Duodenal mucosa (tissue), 2 donors: ENCODE results near the gene DISP2.

Source experiments
- H3K27ac ChIP-seq: one replicate; pipeline ENCODE4 v1.7.0; 2013; ENCODE audit warnings: low read depth, low read length
- H3K27me3 ChIP-seq, 2 donors: one replicate each; pipeline ENCODE4 v1.7.0; 2013; ENCODE audit warnings: low read length in 2 of 2, control low read depth in 1 of 2; ENCODE audit not compliant: insufficient read depth in 2 of 2, control insufficient read depth in 1 of 2
- H3K36me3 ChIP-seq, 2 donors: one replicate each; pipeline ENCODE4 v1.7.0; 2013; ENCODE audit warnings: low read length in 2 of 2, control low read depth in 1 of 2; ENCODE audit not compliant: insufficient read depth in 2 of 2, control insufficient read depth in 1 of 2
- H3K4me1 ChIP-seq, 2 donors: one replicate each; pipeline ENCODE4 v1.7.0; 2013; ENCODE audit warnings: low read length in 2 of 2, control low read depth in 1 of 2; ENCODE audit not compliant: insufficient read depth in 2 of 2, control insufficient read depth in 1 of 2
- H3K4me3 ChIP-seq, 2 donors: one replicate each; pipeline ENCODE4 v1.7.0; 2013; ENCODE audit warnings: low read length in 2 of 2, low read depth in 1 of 2
- H3K9ac ChIP-seq, 2 donors: one replicate each; pipeline ENCODE4 v1.7.0; 2013; ENCODE audit warnings: low read length in 2 of 2, low read depth in 1 of 2
- H3K9me3 ChIP-seq, 2 donors: one replicate each; pipeline ENCODE4 v1.7.0; 2013; ENCODE audit warnings: low read length in 2 of 2, control low read depth in 1 of 2; ENCODE audit not compliant: control insufficient read depth in 1 of 2

DISP2 gene

DNA sequence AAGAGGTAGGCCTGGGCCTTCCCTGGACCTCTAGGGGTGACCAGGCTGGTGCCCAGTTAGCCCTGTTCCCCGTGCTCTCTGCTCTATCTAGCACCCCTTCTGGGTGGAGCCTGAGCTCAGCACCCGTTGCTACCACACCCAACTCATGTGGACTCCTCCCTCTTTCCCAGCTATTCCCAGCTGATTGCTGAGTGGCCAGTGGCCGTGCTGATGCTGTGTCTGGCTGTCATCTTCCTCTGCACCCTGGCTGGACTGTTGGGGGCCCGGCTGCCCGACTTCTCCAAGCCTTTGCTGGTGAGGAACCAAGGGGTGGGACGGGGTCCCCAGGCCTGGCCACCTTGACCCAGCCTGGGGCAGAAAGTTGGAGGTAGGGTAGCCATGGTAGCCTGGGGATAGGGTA is 6.2 kb downstream of the DISP2 start:
- Histone ChIP-seq H3K27me3 (no peaks in the 10 kb centered on the region), H3K9ac (no peak overlapping the region), H3K4me3 (no peak overlapping the region), H3K9me3 (no peaks in the 10 kb centered on the region), H3K27ac (no peak overlapping the region), H3K4me1 (peaks cover 10 to 17% of the 10 kb centered on the region in 2 donors), H3K36me3 (no peaks in the 10 kb centered on the region)

DNA sequence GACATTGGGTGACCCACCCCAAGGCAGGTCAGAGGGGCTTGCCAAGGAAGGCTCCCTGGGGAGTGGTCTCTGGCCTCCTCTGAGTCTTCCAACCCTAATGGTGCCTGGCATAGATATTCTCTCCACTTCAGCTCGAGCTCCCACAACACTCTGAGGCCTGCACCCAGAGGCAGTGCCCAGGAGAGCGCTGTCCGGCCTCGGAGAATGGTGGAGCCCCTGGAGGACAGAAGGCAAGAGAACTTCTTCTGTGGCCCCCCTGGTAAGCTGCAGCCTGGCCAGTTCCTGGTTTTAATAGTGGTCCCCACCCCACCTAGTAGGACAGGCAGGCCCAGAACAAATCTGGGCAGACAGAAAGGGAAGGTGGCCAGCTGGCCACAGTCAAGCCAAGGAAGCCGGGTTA is 7.0 kb downstream of the DISP2 start:
- Histone ChIP-seq H3K27ac (no peak overlapping the region), H3K36me3 (no peaks in the 10 kb centered on the region), H3K9me3 (no peaks in the 10 kb centered on the region), H3K27me3 (no peaks in the 10 kb centered on the region), H3K4me1 (peaks cover 10 to 17% of the 10 kb centered on the region in 2 donors), H3K4me3 (no peak overlapping the region), H3K9ac (no peak overlapping the region)

DNA sequence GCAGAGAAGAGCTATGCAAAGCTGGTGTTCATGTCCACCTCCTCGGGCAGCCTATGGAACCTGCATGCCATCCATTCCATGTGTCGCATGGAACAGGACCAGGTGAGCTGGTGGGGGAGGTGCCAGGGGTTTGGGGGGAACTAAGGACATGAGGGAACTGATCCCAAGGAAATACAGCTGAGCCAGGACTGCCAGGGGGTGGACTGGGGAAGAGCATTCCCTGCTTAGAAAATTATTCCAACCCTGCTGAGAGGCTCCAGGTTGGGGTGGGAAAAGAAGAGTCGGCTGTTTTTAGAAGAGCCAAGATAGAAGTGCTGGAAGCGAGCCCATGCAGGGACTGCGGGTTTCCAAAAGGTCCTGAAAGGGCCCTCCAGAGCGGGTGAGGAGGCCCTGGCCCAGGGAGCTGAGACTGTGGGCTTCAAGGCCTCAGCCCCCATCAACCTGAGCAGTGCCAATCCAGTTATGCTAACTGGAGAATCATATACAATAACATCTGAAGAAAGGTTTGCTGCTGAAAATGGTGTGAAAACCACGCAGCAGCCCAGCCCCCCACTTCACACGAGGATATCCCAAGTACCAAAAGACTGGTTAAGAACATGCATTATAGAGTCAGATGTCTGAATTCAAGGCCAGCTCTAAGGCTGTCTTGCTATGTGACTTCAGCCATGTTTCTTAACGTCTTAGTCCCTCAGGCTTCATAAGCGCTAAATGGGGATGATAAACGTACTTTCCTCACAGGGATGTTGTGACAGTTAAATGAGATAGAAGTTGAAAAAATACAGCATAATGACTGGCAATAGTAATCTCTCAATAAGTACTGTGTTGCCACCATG is 7.8 kb downstream of the DISP2 start:
- no peak overlapping the region for H3K4me3 ChIP-seq
- H3K9ac ChIP-seq: no peak overlapping the region
- H3K9me3 ChIP-seq: no peaks in the 10 kb centered on the region
- H3K27ac ChIP-seq: no peak overlapping the region
- no peaks in the 10 kb centered on the region for H3K27me3 ChIP-seq
- peaks cover 10 to 17% of the 10 kb centered on the region in 2 donors for H3K4me1 ChIP-seq
- H3K36me3 ChIP-seq: no peaks in the 10 kb centered on the region

DNA sequence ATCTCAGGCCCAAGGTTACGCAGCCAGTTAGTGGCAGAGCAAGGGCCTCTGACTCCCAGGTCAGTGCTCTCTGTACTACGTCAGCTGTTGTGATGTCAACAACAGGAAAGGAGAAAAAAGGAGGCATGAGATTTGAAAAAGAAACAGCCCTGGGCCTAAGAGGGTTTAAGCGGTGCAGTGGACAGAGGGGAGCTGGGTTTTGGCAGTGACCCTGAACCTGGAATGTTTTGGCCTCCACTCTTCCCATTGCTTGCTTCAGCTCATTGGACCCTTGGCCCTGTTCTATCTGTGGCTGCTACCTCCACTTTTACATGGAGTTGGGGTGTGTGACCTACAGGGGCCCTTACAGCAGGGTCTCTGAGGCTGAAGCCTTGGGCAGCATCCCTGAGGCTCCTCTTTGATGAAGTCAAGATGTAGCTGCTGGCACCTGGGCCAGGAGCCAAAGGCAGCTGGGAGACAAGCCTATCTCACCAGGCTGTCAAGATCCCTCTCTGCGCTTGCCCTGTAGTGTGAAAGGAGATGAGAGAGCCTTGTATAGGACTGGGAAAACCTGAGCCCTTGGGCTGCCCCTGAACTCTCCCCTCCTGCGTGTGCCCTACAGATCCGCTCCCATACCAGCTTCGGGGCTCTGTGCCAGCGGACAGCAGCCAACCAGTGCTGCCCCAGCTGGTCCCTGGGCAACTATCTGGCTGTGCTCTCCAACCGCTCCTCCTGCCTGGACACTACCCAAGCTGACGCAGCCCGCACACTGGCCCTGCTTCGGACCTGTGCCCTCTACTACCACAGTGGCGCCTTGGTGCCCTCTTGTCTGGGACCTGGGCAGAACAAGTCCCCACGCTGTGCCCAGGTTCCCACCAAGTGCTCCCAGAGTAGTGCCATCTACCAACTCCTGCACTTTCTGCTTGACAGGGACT is 8.7 kb downstream of the DISP2 start:
- Histone ChIP-seq H3K4me1 (peaks cover 10 to 17% of the 10 kb centered on the region in 2 donors), H3K27ac (no peak overlapping the region), H3K9me3 (no peaks in the 10 kb centered on the region), H3K36me3 (no peaks in the 10 kb centered on the region), H3K4me3 (peak overlapping the region; percentile 58), H3K9ac (peak overlapping the region; percentile 15 to 59), H3K27me3 (no peaks in the 10 kb centered on the region)

DNA sequence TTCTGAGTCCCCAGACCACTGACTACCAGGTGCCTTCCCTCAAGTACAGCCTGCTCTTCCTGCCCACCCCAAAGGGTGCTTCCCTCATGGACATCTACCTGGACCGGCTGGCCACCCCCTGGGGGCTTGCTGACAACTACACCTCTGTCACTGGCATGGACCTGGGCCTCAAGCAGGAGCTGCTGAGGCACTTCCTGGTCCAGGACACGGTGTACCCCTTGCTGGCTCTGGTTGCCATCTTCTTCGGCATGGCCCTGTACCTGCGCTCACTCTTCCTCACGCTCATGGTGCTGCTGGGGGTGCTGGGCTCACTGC is 9.3 kb downstream of the DISP2 start:
- H3K4me1 ChIP-seq: peaks cover 10 to 17% of the 10 kb centered on the region in 2 donors
- no peaks in the 10 kb centered on the region for H3K9me3 ChIP-seq
- peak overlapping the region; percentile 15 to 59 for H3K9ac ChIP-seq
- H3K27me3 ChIP-seq: no peaks in the 10 kb centered on the region
- H3K4me3 ChIP-seq: peak overlapping the region; percentile 58
- no peak overlapping the region for H3K27ac ChIP-seq
- no peaks in the 10 kb centered on the region for H3K36me3 ChIP-seq

DNA sequence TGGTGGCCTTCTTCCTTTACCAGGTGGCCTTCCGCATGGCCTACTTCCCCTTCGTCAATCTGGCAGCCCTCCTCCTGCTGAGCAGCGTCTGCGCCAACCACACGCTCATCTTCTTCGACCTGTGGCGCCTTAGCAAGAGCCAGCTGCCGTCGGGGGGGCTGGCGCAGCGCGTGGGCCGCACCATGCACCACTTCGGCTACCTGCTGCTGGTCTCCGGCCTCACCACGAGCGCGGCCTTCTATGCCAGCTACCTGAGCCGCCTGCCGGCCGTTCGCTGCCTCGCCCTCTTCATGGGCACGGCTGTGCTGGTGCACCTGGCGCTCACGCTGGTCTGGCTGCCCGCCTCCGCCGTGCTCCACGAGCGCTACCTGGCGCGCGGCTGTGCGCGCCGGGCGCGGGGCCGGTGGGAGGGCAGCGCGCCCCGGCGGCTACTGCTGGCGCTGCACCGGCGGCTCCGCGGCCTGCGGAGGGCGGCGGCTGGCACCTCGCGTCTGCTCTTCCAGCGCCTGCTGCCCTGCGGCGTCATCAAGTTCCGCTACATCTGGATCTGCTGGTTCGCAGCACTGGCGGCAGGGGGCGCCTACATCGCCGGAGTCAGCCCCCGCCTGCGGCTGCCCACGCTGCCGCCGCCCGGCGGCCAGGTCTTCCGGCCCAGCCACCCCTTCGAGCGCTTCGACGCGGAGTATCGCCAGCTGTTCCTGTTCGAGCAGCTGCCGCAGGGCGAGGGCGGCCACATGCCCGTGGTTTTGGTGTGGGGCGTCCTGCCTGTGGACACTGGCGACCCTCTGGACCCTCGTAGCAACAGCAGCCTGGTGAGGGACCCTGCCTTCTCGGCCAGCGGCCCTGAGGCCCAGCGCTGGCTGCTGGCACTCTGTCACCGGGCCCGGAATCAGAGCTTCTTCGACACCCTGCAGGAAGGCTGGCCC is 9.9 kb downstream of the DISP2 start:
- H3K9ac ChIP-seq: peak overlapping the region; percentile 15 to 59

DNA sequence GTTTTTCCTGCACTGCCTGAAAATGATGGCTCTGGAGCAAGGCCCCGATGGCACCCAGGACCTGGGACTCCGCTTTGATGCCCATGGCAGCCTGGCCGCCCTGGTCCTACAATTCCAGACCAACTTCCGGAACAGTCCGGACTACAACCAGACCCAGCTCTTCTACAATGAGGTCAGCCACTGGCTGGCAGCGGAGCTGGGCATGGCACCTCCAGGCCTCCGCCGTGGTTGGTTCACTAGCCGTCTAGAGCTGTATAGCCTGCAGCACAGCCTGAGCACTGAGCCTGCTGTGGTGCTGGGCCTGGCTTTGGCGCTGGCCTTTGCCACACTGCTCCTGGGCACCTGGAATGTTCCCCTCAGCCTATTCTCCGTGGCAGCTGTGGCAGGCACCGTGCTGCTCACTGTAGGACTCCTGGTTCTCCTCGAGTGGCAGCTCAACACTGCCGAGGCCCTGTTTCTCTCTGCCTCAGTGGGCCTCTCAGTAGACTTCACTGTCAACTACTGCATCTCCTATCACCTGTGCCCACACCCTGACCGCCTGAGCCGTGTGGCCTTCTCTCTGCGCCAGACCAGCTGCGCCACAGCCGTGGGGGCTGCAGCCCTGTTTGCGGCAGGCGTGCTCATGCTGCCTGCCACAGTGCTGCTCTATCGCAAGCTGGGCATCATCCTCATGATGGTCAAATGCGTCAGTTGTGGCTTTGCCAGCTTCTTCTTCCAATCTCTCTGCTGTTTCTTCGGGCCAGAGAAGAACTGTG is 10.9 kb downstream of the DISP2 start:
- Histone ChIP-seq H3K36me3 (no peaks in the 10 kb centered on the region), H3K9ac (no peak overlapping the region), H3K27ac (no peak overlapping the region), H3K9me3 (no peaks in the 10 kb centered on the region), H3K4me1 (peaks cover 10 to 17% of the 10 kb centered on the region in 2 donors), H3K4me3 (no peak overlapping the region), H3K27me3 (no peaks in the 10 kb centered on the region)

More for the DNA sequence above, 9.9 kb downstream of the DISP2 start:
- H3K4me1 ChIP-seq: peaks cover 10 to 17% of the 10 kb centered on the region in 2 donors
- no peak overlapping the region for H3K27ac ChIP-seq
- no peaks in the 10 kb centered on the region for H3K9me3 ChIP-seq
- H3K27me3 ChIP-seq: no peaks in the 10 kb centered on the region
- H3K4me3 ChIP-seq: peak overlapping the region; percentile 58
- no peaks in the 10 kb centered on the region for H3K36me3 ChIP-seq

DNA sequence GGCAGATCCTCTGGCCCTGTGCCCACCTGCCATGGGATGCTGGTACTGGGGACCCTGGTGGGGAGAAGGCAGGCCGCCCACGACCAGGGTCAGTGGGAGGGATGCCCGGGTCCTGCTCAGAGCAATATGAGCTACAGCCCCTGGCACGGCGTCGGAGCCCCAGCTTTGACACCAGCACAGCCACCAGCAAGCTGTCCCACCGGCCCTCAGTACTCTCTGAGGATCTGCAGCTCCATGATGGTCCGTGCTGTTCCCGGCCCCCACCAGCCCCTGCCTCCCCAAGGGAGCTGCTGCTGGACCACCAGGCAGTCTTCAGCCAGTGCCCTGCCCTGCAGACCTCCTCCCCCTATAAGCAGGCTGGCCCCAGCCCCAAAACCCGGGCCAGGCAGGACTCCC is 11.5 kb downstream of the DISP2 start:
- Histone ChIP-seq H3K27me3 (no peaks in the 10 kb centered on the region), H3K36me3 (no peaks in the 10 kb centered on the region), H3K9ac (no peak overlapping the region), H3K9me3 (no peaks in the 10 kb centered on the region), H3K4me3 (no peak overlapping the region), H3K4me1 (peaks cover 10 to 17% of the 10 kb centered on the region in 2 donors), H3K27ac (no peak overlapping the region)

DNA sequence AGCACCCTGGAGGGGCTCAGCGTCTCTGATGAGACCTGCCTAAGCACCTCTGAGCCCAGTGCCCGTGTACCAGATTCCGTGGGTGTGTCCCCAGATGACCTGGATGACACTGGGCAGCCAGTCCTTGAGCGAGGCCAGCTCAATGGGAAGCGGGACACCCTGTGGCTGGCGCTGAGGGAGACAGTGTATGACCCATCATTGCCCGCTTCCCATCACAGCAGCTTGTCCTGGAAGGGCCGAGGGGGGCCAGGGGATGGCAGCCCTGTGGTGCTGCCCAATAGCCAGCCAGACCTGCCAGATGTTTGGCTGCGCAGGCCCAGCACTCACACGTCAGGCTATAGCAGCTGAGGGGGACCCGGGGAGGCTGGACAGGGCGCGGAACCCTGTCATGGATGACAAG is 12.0 kb downstream of the DISP2 start:
- no peak overlapping the region for H3K9ac ChIP-seq
- no peaks in the 10 kb centered on the region for H3K36me3 ChIP-seq
- no peaks in the 10 kb centered on the region for H3K27me3 ChIP-seq
- H3K27ac ChIP-seq: no peak overlapping the region
- H3K4me3 ChIP-seq: no peak overlapping the region
- peaks cover 10 to 17% of the 10 kb centered on the region in 2 donors for H3K4me1 ChIP-seq
- no peaks in the 10 kb centered on the region for H3K9me3 ChIP-seq
